ENCODE measurements around the gene KRTAP2-1.
"Not testable (repeated sequence)": the region's sequence is repeated elsewhere in the genome, so short reads cannot be mapped to it uniquely, and the experiment has no call there.

The KRTAP2-1 gene

DNA sequence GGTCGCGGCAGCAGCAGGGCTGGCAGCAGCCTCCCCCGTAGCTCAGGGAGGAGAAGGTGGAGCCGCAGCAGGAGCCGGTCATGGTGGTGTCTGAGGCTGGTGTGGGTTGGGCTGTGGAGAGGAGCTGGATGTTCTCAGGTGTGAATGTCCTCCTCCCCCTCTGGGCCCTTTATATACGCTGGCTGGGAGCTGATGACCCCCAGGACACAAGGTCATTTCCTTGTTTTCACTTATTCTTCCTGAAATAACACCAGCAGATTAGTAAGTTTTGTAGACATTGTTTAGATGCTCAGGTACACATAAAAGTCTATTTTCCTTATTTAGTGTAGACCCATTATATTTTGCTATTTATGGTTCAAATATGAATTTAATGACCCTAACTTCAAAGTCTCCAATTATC lies 8.0 kb upstream of the KRTAP2-1 start, which contains the start of gene KRTAP2-2:
TSS of gene KRTAP2-2 (minus strand) at position 101 of the 400 bp plus-strand sequence. CDS start at position 82, 19 bp downstream.
- not testable (repeated sequence) for DNase-seq

- not testable (repeated sequence) for DNase-seq
These were observed 7.4 kb upstream of the KRTAP2-1 start for GRCh38 chr17:41054556-41054955.

DNA sequence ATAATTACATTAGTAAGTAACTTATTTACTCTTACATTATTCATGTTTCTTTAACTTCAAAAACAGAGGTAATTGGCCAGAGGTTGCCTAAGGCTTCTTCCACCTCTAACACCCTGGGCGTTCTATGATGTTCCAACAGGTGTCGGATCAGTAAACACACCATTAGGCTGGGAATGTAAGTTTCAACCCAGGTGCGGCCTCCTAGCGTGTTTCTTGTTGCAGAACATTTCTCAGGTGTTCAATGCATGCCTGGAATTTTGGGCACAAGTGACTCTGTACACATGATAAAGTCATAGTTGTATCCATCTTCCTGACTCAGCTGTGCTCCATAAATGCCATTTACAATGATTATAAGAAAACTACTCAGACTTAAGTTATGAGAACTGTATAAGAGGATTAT lies 6.9 kb upstream of the KRTAP2-1 start:
- no peak for DNase-seq

DNA sequence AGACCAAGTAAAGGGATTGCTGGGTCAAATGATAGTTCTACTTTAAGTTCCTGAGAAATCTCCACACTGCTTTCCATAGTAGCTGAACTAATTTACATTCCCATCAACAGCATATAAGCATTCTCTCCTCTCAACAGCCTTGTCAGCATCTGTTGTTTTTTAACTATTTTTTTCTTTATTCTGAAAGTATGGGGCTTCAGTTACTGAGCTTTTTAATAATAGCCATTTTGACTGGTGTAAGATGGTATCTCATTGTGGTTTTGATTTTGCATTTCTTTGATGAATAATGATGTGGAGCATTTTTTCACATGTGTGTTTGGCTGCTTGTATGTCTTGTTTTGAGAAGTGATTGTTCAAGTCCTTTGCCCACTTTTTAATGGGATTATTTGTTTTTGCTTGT lies 5.5 kb upstream of the KRTAP2-1 start:
- DNase-seq: no peak

DNA sequence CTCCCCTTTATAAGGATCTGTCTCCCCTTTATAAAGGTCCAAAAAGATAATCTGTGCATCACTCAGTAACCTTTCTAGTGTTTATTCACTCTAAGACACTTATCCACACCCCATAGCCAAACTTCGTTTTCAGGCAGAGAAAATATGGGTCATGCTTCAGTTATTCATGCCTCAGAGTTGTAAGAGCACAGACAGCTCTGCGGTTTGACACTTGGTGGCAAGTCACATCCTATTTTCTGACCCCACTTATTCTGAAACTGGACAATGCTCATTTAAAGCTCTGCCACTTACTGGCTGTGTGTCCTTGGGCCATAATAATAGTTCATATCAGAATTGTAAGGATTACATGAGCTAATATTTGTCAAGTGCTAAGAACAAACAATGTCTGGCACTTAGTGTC lies 2.0 kb upstream of the KRTAP2-1 start:
- peak; percentile 91 for DNase-seq

- peak; percentile 71 for DNase-seq
These were observed 1.3 kb upstream of the KRTAP2-1 start for GRCh38 chr17:41048441-41048840.

DNA sequence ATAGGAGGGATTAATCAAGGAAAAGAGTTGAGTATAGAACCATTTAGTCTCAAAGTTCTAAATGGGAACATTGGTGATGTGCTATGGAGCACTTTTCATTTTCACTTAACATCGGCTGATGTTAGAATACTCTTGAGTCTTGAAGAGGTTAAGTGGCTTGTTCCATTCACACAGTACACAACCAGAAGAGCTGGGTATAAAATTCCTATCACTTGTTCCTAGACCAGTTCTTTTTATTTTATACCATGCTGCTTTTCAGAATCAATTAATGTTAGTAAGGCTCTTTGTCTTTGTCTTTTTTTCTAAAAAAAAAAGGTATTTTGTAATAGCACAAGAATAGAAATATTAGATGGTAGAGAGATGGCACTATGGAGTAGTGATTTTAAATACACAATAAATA lies 4.2 kb downstream of the KRTAP2-1 start:
- DNase-seq: no peak

GRCh38 chr17:41040783-41041571 lies 6.1 kb downstream of the KRTAP2-1 start, which contains the start of gene KRTAP1-1:
TSS of gene KRTAP1-1 (minus strand) at chr17:41041450. CDS start at chr17:41041397, 53 bp downstream.
- DNase-seq: not testable (repeated sequence)

GRCh38 chr17:41037853-41038350 lies 9.2 kb downstream of the KRTAP2-1 start:
- no peak for DNase-seq

GRCh38 chr17:41034346-41034935 lies 12.7 kb downstream of the KRTAP2-1 start, which contains the start of gene KRTAP1-3:
TSS of gene KRTAP1-3 (minus strand) at chr17:41034874. CDS start at chr17:41034821, 53 bp downstream.
- not testable (repeated sequence) for DNase-seq

DNA sequence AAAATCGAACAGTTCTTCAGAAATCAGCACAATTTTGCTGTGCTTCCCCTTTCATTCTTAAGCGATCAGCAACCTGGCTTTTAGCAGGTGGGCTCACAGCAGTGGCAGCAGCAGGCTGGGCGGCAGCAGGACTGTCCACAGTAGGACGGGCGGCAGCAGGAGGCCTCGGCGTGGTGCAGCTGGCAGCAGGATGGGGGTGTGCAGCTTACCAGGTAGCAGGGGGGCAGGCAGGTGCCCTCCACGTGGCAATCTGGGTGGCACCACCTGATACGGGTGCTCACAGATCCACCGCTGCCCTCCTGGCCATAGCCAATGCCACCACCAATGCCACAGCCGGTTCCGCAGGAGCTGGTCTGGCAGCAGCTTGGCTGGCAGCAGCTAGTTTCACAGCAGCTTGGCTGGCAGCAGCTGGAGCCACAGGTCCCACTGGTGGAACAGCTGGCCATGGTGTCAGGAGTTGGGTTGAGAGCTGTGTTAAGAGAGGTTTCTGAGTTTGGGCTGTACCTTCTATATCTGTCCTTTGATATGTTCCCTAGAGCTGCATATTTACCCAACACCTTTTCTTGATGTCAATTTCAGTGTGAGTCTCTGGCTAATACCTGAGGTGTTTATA lies 17.4 kb downstream of the KRTAP2-1 start, which contains the start of gene KRTAP1-4:
TSS of gene KRTAP1-4 (minus strand) at position 563 of the 613 bp plus-strand sequence. CDS start at position 446, 117 bp downstream.
- no peak for DNase-seq

DNA sequence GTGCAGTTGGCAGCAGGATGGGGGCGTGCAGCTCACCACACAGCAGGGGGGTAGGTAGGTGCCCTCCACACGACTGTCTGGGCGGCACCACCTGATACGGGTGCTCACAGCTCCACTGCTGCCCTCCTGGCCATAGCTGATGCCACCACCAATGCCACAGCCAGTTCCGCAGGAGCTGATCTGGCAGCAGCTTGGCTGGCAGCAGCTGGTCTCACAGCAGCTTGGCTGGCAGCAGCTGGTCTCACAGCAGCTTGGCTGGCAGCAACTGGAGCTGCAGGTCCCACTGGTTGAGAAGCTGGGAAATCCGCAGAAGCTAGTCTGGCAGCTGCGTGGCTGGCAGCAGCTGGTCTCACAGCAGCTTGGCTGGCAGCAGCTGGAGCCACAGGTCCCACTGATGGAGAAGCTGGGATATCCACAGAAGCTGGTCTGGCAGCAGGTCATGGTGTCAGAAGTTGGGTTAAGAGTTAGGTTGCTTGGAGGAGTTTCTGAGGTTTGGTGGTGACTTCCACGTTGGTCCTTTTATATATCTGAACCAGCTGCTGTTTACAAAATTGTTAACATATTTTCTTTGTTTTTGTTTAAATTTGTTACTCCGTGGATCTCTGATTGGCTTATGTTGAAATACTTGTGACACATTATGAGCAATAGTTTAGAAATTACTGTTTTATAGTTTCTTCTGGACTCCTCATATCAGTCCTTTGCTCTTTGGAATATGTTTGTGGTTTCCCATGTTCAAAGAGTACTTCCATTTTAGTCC lies 20.2 kb downstream of the KRTAP2-1 start, which contains the start of gene KRTAP1-5:
TSS of gene KRTAP1-5 (minus strand) at position 494 of the 757 bp plus-strand sequence. CDS start at position 441, 53 bp downstream.
- DNase-seq: peak; percentile 99

DNA sequence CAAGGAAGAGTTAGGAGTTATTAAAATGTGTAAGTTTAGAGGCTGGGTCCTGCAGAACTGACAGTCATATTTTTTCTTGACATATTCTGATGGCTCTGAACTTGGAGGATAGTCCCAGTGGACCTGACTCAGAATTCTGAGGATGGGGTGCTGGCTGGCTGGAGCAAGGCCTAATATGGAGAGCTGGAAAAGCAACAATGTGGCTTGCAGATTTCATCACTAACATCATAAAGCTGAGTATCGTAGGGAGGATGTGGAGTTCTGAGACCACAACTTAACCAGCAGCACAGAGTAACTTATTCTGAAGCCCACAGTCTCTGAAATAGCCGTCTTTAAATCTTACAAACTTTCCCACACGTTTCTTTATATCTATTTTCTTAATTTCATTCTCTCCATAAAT lies 22.4 kb downstream of the KRTAP2-1 start:
- no peak for DNase-seq

DNA sequence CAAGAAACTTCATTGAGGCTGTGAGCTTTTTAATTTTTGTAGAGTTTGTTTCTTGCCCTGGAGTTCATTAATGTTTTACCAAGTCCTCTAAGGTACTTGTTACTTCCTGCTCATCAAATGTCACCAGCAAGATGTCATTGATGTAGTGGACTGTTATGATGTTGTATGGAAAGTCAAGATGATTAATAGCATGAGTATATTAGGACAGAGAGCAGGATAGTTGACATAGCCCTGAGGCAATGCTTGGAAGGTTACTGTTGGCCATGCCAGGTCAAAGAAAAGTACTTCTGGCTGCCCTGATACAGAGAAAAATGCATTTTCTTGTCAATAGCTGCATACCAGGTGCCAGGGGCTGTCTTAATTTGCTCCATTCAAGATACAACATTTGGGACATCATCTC lies 26.8 kb downstream of the KRTAP2-1 start:
- DNase-seq: no peak

GRCh38 chr17:41019415-41019814 lies 27.7 kb downstream of the KRTAP2-1 start:
- DNase-seq: no peak

GRCh38 chr17:41018541-41018940 lies 28.6 kb downstream of the KRTAP2-1 start:
- no peak for DNase-seq

DNA sequence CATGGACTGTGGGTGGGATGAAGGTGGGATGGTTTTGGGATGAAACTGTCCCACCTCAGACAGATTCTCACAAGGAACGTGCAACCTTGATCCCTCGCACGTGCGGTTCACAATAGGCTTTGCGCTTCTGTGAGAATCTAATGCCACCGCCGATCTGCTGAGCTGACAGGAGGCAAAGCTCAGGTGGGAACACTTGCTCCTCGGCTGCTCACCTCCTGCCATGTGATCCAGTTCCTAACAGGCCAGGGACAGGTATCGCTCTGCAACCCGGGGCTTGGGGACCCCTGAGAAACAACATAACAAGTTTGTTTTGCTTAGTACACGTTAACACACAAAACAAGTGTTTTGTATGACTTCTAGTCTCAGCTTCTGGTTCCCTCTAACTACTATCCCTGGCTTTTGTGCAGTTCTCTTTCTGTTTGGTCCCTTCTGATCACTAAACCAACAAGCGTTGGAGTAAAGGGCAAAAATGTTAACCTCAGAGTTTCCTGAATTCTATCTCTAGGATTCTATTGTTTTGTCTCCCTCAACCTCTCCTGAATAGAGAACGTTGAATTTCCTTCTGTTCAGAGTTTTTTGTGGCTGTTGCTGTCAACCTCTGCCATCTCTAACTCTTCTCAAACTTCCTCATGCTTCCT lies 30.4 kb downstream of the KRTAP2-1 start:
- DNase-seq: no peak

GRCh38 chr17:41015454-41015853 lies 31.7 kb downstream of the KRTAP2-1 start:
- no peak for DNase-seq

DNA sequence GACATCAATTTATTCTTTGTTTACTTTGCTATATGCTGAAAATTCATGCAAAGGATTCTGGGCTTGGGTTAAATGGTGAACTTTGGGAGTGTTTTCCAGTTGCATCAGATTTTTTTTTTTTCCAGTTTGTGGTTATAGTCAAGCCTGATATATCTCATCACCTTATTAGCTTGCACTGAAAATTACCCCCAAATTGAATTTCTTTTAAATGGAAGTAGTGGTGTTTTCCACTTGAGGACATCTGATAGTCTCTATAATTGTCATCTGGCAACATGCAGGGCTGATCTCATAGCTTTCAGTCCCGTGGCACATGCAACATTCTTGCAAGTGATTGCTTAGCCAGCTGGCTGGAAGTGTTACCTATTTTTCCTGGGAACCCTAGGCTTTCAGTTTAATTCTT lies 33.5 kb downstream of the KRTAP2-1 start:
- peak; percentile 5 for DNase-seq

- DNase-seq: peak; percentile 48
These were observed 33.9 kb downstream of the KRTAP2-1 start for GRCh38 chr17:41013181-41013580.

GRCh38 chr17:41012326-41013120 lies 34.6 kb downstream of the KRTAP2-1 start:
- no peak for DNase-seq

Data from HCEC 1CT (cell line).